Natural killer cell (primary cell): ENCODE data around the gene KRT7. TPM values are rescaled to one million over a fixed set of nuclear protein-coding genes. Genes with fewer than 3 reads are reported as not detected.

ENCODE experiments used
- ATAC-seq, 3 donors: fragments of 150-1000 bp in 2 of 3; fragments of 200-7000 bp in 1 of 3; cut with Tn5 transposase; 1 replicate in 1 of 3; 2 replicates in 2 of 3; pipeline ENCODE4 v1.10.0; 2021; ENCODE audit warnings: mild to moderate bottlenecking in 2 of 3, moderate library complexity in 2 of 3
- DNase-seq, 2 donors: peaks; one replicate each; pipeline versions ENCODE4 v3.0.0 to v3.0.0-alpha.2; 2013 to 2021; ENCODE audit warnings: mixed read lengths in 1 of 2
- H3K27ac ChIP-seq: one replicate; pipeline ENCODE4 v1.5.1; 2013; ENCODE audit warnings: mild to moderate bottlenecking, low read length
- H3K27me3 ChIP-seq: one replicate; pipeline ENCODE4 v1.6.1; 2013; ENCODE audit warnings: low read length; ENCODE audit not compliant: control insufficient read depth, insufficient read depth
- H3K36me3 ChIP-seq: one replicate; pipeline ENCODE4 v1.6.1; 2013; ENCODE audit warnings: low read length; ENCODE audit not compliant: control insufficient read depth, insufficient read depth
- H3K4me1 ChIP-seq: one replicate; pipeline ENCODE4 v1.6.1; 2013; ENCODE audit warnings: low read length; ENCODE audit not compliant: control insufficient read depth, insufficient read depth
- H3K4me3 ChIP-seq: one replicate; pipeline ENCODE4 v1.5.1; 2013; ENCODE audit warnings: low read length
- H3K9me3 ChIP-seq: one replicate; pipeline ENCODE4 v1.6.1; 2013; ENCODE audit warnings: low read length; ENCODE audit not compliant: control insufficient read depth, insufficient read depth
- H3K27ac Mint-ChIP-seq, 2 donors: one replicate each; pipeline ENCODE4 v1.8.0; 2022; ENCODE audit warnings: mild to moderate bottlenecking in 2 of 2, mixed read lengths in 2 of 2, moderate library complexity in 1 of 2
- H3K27me3 Mint-ChIP-seq, 2 donors: one replicate each; pipeline ENCODE4 v1.8.0; 2022; ENCODE audit warnings: low read depth in 2 of 2, mixed read lengths in 2 of 2
- H3K36me3 Mint-ChIP-seq: one replicate; pipeline ENCODE4 v1.8.0; 2022; ENCODE audit warnings: mixed read lengths
- H3K4me1 Mint-ChIP-seq, 2 donors: one replicate each; pipeline ENCODE4 v1.8.0; 2022; ENCODE audit warnings: mixed read lengths in 2 of 2
- H3K4me3 Mint-ChIP-seq: one replicate; pipeline ENCODE4 v1.8.0; 2022; ENCODE audit warnings: mild to moderate bottlenecking, moderate library complexity, mixed read lengths
- H3K9me3 Mint-ChIP-seq, 2 donors: one replicate each; pipeline ENCODE4 v1.8.0; 2022; ENCODE audit warnings: mixed read lengths in 2 of 2
- WGBS: methylation state at CpG from one replicate; pipeline ENCODE4 v1.1.7; 2013; ENCODE audit warnings: missing lambda C conversion rate; ENCODE audit not compliant: insufficient coverage; 5-methylcytosine and 5-hydroxymethylcytosine counted together
- intact Hi-C: fragments of 100-400 bp; cut with micrococcal nuclease; formaldehyde crosslinking; loops from one replicate; pipeline ENCODE4 v1.14.2; 2022
- total RNA-seq, 4 donors: library from RNA; stranded (reverse); fragments of 120-200 nt in 1 of 4; gene quantifications; one replicate each; pipeline versions ENCODE4 v1.2.3 to v1.2.4, GENCODE V29; 2013 to 2022
- TF ChIP-seq, protein P1 (sequence below): fragments of 200-600 bp; IDR thresholded peaks from one replicate; pipeline ENCODE4 v1.8.0; 2022; ENCODE audit warnings: antibody characterized with exemption

The KRT7 gene
- total RNA-seq, 3 donors from 2014 or later (not counting 1 experiment from before 2014, with no cell fraction given): 0.54 TPM; not detected in 2

DNA sequence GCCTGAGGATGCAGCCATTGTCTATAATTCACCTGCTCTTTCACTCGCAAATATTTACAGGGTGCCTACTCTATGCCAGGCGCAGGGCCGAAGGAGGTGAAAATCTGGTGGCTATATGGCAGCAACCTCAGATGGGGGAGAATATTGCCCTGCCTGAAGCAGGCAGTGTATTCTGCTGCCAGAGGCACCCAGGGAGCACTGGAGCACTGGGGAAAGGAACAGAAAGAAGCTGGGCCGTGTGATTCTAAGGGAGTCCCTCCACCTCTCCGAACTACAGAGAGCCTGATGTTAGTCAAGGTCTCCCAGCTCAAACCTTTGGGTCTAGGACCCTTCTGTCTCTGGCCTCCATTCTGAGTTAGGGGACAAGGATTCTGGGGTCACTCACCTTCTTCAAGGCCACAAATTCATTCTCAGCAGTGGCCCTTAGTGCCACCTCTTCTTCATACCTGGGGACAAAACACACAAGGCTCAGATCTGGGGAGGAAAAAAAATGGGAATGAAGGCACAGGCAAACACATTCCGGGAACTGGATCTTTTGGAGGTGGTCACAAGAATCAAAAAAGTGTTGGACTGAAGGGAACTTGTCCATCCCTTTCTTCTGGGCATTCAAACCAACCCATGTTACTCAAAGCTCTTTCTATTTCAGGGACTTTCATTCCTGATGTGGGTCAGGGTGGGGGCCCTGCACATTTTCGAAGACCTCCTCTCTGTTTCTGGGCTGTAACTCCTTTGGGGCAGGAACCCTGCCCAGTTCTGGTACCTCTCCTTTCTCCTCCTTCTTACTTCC, 22.1 kb downstream of the KRT7 start:
- DNase-seq: no peak
- Mint-ChIP-seq H3K27ac (no peak overlapping the region), H3K4me3 (no peak overlapping the region), H3K36me3 (no peaks in the 10 kb centered on the region), H3K9me3 (no peaks in the 10 kb centered on the region), H3K4me1 (peaks cover 6 to 12% of the 10 kb centered on the region in 2 donors), H3K27me3 (peaks cover 46 to 48% of the 10 kb centered on the region in 2 donors)
- no peaks in the 10 kb centered on the region for H3K4me1 ChIP-seq
- H3K27ac ChIP-seq: no peak overlapping the region
- ATAC-seq: no peak
- WGBS: 92% methylated on average over 7 of the region's 7 CpGs
- H3K9me3 ChIP-seq: no peaks in the 10 kb centered on the region
- intact Hi-C loops: no loop called here
- TF ChIP-seq, protein P1, sequence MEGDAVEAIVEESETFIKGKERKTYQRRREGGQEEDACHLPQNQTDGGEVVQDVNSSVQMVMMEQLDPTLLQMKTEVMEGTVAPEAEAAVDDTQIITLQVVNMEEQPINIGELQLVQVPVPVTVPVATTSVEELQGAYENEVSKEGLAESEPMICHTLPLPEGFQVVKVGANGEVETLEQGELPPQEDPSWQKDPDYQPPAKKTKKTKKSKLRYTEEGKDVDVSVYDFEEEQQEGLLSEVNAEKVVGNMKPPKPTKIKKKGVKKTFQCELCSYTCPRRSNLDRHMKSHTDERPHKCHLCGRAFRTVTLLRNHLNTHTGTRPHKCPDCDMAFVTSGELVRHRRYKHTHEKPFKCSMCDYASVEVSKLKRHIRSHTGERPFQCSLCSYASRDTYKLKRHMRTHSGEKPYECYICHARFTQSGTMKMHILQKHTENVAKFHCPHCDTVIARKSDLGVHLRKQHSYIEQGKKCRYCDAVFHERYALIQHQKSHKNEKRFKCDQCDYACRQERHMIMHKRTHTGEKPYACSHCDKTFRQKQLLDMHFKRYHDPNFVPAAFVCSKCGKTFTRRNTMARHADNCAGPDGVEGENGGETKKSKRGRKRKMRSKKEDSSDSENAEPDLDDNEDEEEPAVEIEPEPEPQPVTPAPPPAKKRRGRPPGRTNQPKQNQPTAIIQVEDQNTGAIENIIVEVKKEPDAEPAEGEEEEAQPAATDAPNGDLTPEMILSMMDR: no peak
- H3K27me3 ChIP-seq: peaks cover 25% of the 10 kb centered on the region
- H3K4me3 ChIP-seq: no peak overlapping the region
- no peaks in the 10 kb centered on the region for H3K36me3 ChIP-seq

GRCh38 chr12:52255926-52256583, 23.0 kb downstream of the KRT7 start:
- peaks cover 51 to 55% of the 10 kb centered on the region in 2 donors for H3K27me3 Mint-ChIP-seq
- peaks cover 25% of the 10 kb centered on the region for H3K27me3 ChIP-seq
- 88% methylated on average over 9 of the region's 9 CpGs for WGBS
- peaks cover 3% of the 10 kb centered on the region for H3K4me1 ChIP-seq
- peaks cover 11 to 19% of the 10 kb centered on the region in 2 donors for H3K4me1 Mint-ChIP-seq
- TF ChIP-seq, protein P1: no peak
- H3K36me3 ChIP-seq: no peaks in the 10 kb centered on the region
- H3K9me3 Mint-ChIP-seq: no peaks in the 10 kb centered on the region
- no peak overlapping the region for H3K27ac Mint-ChIP-seq
- no peaks in the 10 kb centered on the region for H3K36me3 Mint-ChIP-seq
- no peak overlapping the region for H3K4me3 Mint-ChIP-seq
- H3K27ac ChIP-seq: no peak overlapping the region
- intact Hi-C loops: no loop called here
- no peaks in the 10 kb centered on the region for H3K9me3 ChIP-seq
- H3K4me3 ChIP-seq: no peak overlapping the region
- ATAC-seq: no peak
- DNase-seq: no peak

GRCh38 chr12:52256584-52256935, 23.5 kb downstream of the KRT7 start:
- intact Hi-C loops: no loop called here
- Mint-ChIP-seq H3K36me3 (no peaks in the 10 kb centered on the region), H3K4me1 (peaks cover 11 to 18% of the 10 kb centered on the region in 2 donors), H3K27ac (no peak overlapping the region), H3K27me3 (peaks cover 56 to 57% of the 10 kb centered on the region in 2 donors), H3K9me3 (no peaks in the 10 kb centered on the region), H3K4me3 (no peak overlapping the region)
- no peaks in the 10 kb centered on the region for H3K9me3 ChIP-seq
- no peak for ATAC-seq
- peaks cover 23% of the 10 kb centered on the region for H3K27me3 ChIP-seq
- TF ChIP-seq, protein P1: no peak
- H3K36me3 ChIP-seq: no peaks in the 10 kb centered on the region
- H3K4me1 ChIP-seq: peaks cover 3% of the 10 kb centered on the region
- no peak overlapping the region for H3K4me3 ChIP-seq
- 74% methylated on average over 2 of the region's 2 CpGs for WGBS
- DNase-seq: no peak
- H3K27ac ChIP-seq: no peak overlapping the region
